Panc1 (cell line): Measurements from ENCODE around the gene VPS52. TPM values are rescaled to one million over a fixed set of nuclear protein-coding genes. Genes with fewer than 3 reads are reported as not detected.
A peak's percentile ranks its signal among the peaks of the same experiment; 100 is the strongest.

ENCODE experiments used
- ATAC-seq: fragments of 200-7000 bp; cut with Tn5 transposase; 2 replicates; pipeline ENCODE4 v1.9.1; 2020; ENCODE audit warnings: mild to moderate bottlenecking, moderate library complexity
- BruUV-seq: library from RNA; stranded (reverse); fragments of 400-500 nt; replicated peaks from 2 replicates; lab custom pipeline; 2021; lab: Mats Ljungman, UMichigan
- CTCF ChIA-PET: fragments of 300-600 bp; sonication (Branson Sonifier 250); formaldehyde crosslinking; loops from one replicate; lab custom pipeline; 2022; ENCODE audit warnings: antibody characterized with exemption; lab: Charles Lee
- POLR2A ChIA-PET: fragments of 300-600 bp; sonication (Branson Sonifier 250); formaldehyde crosslinking; loops from one replicate; lab custom pipeline; 2022; ENCODE audit warnings: antibody characterized with exemption; lab: Charles Lee
- DNase-seq: peaks from one replicate; pipeline ENCODE4 v3.0.0-alpha.2; 2010; ENCODE audit warnings: low read depth, low spot score
- H3K27ac ChIP-seq: 2 replicates; pipeline ENCODE4 v1.5.1; 2011; ENCODE audit warnings: mild to moderate bottlenecking, low read length, inconsistent platforms
- H3K27me3 ChIP-seq: fragments of 200-500 bp; sonication (Bioruptor generic); 2 replicates; pipeline ENCODE4 v1.6.0; 2014; ENCODE audit warnings: low read length, inconsistent platforms; ENCODE audit not compliant: control insufficient read depth, insufficient read depth
- H3K36me3 ChIP-seq: fragments of 200-500 bp; sonication (Bioruptor generic); 2 replicates; pipeline ENCODE4 v1.5.1; 2014; ENCODE audit warnings: inconsistent platforms, mild to moderate bottlenecking, low read length, moderate library complexity; ENCODE audit not compliant: control insufficient read depth, insufficient read depth
- H3K4me1 ChIP-seq: 2 replicates; pipeline ENCODE4 v1.5.1; 2011; ENCODE audit warnings: inconsistent platforms, mild to moderate bottlenecking, low read length, moderate library complexity; ENCODE audit not compliant: control insufficient read depth, insufficient read depth
- H3K4me3 ChIP-seq, 2 experiments: 2 replicates each; pipeline ENCODE4 v1.5.1; 2011 to 2012; ENCODE audit warnings: low read depth in 2 of 2, low read length in 2 of 2, mild to moderate bottlenecking in 2 of 2, inconsistent platforms in 1 of 2, moderate library complexity in 1 of 2
- H3K9me3 ChIP-seq: fragments of 200-500 bp; sonication (Bioruptor generic); 2 replicates; pipeline ENCODE4 v1.5.1; 2014; ENCODE audit warnings: low read depth, mild to moderate bottlenecking, inconsistent platforms, low read length, moderate library complexity; ENCODE audit not compliant: control insufficient read depth, insufficient read depth
- CTCF ChIP-seq: fragments of 450-650 bp; IDR thresholded peaks from 2 replicates; pipeline ENCODE4 v1.5.1; 2017; ENCODE audit warnings: mild to moderate bottlenecking
- POLR2AphosphoS5 ChIP-seq: IDR thresholded peaks from 2 replicates; pipeline ENCODE4 v1.6.1; 2012; ENCODE audit warnings: mild to moderate bottlenecking, low read depth, low read length, moderate library complexity
- SIN3A ChIP-seq: IDR thresholded peaks from 2 replicates; pipeline ENCODE4 v1.6.1; 2012; ENCODE audit warnings: low read depth, mild to moderate bottlenecking, low read length, moderate library complexity, borderline replicate concordance; ENCODE audit not compliant: insufficient read depth
- TCF7L2 ChIP-seq: IDR thresholded peaks from 2 replicates; pipeline ENCODE4 v1.6.1; 2011; ENCODE audit warnings: mild to moderate bottlenecking, low read depth, low read length, inconsistent platforms
- in situ Hi-C: cut with HindIII; loops from 2 replicates; pipeline ENCODE4 v1.10.0; 2016; ENCODE audit warnings: low sequenced_read_pairs, low pct_unique_long_range_greater_than_20kb
- intact Hi-C: fragments of 100-400 bp; cut with micrococcal nuclease; formaldehyde crosslinking; loops from one replicate; pipeline ENCODE4 v1.10.0; 2022; ENCODE audit not compliant: unreplicated experiment
- total RNA-seq: library from RNA; stranded (reverse); gene quantifications from one replicate; pipeline ENCODE4 v1.2.1, GENCODE V29; 2021; ENCODE audit not compliant: unreplicated experiment
- TF ChIP-seq, protein P1 (sequence below), 2 experiments: IDR thresholded peaks; 2 replicates each; pipeline ENCODE4 v1.6.1; 2011 to 2012; ENCODE audit warnings: low read depth in 2 of 2, control low read depth in 1 of 2, low read length in 1 of 2, mild to moderate bottlenecking in 1 of 2, moderate library complexity in 1 of 2; ENCODE audit not compliant: insufficient read depth in 1 of 2

Gene VPS52
- total RNA-seq, 1 experiment from 2014 or later, result 77.7 TPM

DNA sequence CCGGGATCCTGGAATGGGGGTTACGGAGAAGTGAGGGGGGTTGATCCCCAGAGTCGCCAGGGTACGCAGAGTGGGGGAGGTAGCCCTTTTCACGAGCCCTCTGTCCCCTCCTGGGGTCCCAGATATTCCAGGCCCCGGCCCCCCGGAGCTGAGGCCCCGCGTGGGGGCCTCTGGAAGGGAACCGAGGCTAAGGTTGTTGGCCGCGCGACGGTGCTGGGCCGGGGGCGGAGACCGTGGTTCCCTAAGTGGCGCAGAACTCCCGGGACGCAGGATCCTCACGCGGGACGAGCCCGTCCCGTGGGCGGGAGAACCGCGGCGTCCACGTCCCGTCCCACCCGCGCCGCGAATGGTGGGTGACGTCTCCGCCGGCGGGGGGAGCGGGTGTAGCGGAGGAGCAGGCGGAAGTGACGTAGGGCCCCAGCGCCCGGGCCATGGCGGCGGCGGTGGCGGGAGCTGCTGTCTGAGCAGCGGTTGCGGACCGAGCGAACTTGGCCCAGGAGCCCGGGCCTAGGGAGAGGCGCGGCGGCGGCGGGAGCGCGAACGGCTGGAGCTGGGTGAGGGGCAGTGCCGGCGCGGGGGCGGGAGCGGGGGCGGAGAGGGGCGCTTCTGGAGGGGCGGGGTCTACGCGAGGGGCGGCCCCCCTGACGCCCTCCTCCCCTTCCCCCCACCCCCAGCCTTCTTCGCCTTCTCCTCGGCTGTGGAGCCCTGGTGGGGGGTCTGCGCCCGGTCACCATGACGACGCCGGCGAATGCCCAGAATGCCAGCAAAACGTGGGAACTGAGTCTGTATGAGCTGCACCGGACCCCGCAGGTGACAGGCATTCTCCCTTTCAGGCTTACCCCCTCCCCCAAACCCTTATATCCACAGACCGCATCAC lies 63.3 kb downstream of the VPS52 start, which contains the start of gene RING1:
RING1 (plus strand) TSS at position 410 of the 877 bp plus-strand sequence; CDS start at position 733, 323 bp downstream.
- POLR2A ChIA-PET, result interaction anchor here (0.5 to 1.4 kb wide), 3 partner anchors 10 to 236 kb away, joined by 3 to 9 read pairs (median 6); no protein-coding TSS in a partner anchor
- intact Hi-C loops (no loop called here), in situ Hi-C loops (no loop called here)
- H3K27me3 ChIP-seq, result no peaks in the 10 kb centered on the region
- BruUV-seq, result no TSS peak
- no peak for TF ChIP-seq TCF7L2
- no peak for TF ChIP-seq CTCF
- peak; percentile 93; the same call in 1 of the 2 replicates for TF ChIP-seq SIN3A
- TF ChIP-seq POLR2AphosphoS5, result peak; percentile 67
- TF ChIP-seq, protein P1, sequence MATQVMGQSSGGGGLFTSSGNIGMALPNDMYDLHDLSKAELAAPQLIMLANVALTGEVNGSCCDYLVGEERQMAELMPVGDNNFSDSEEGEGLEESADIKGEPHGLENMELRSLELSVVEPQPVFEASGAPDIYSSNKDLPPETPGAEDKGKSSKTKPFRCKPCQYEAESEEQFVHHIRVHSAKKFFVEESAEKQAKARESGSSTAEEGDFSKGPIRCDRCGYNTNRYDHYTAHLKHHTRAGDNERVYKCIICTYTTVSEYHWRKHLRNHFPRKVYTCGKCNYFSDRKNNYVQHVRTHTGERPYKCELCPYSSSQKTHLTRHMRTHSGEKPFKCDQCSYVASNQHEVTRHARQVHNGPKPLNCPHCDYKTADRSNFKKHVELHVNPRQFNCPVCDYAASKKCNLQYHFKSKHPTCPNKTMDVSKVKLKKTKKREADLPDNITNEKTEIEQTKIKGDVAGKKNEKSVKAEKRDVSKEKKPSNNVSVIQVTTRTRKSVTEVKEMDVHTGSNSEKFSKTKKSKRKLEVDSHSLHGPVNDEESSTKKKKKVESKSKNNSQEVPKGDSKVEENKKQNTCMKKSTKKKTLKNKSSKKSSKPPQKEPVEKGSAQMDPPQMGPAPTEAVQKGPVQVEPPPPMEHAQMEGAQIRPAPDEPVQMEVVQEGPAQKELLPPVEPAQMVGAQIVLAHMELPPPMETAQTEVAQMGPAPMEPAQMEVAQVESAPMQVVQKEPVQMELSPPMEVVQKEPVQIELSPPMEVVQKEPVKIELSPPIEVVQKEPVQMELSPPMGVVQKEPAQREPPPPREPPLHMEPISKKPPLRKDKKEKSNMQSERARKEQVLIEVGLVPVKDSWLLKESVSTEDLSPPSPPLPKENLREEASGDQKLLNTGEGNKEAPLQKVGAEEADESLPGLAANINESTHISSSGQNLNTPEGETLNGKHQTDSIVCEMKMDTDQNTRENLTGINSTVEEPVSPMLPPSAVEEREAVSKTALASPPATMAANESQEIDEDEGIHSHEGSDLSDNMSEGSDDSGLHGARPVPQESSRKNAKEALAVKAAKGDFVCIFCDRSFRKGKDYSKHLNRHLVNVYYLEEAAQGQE (IDR thresholded peaks at IDR 0.05; ENCODE audit: insufficient read depth in 1 of 2, low read depth in 2 of 2, low read length in 1 of 2), result 0 out of 4 replicates have a peak, but pooled peaks of 1 of the 2 experiments have one; percentile 57
- H3K27ac ChIP-seq, result peak within 1 kb of the TSS; percentile 95
- no peaks in the 10 kb centered on the region for H3K9me3 ChIP-seq
- CTCF ChIA-PET, result interaction anchor here (0.7 kb wide), 1 partner anchor 30 kb away, joined by 3 read pairs; no protein-coding TSS in a partner anchor
- H3K4me1 ChIP-seq, result peaks cover 39% of the 10 kb centered on the region
- H3K36me3 ChIP-seq, result no peaks in the 10 kb centered on the region; the same call in 1 of the 2 replicates
- peak within 1 kb of the TSS; percentile 84 to 92 for H3K4me3 ChIP-seq
- peak; percentile 69 for ATAC-seq
- DNase-seq, result no peak

- in situ Hi-C loops, result no loop called here
- Histone ChIP-seq H3K27ac (peak overlapping the region; percentile 95), H3K4me3 (peak overlapping the region; percentile 84 to 92), H3K4me1 (peaks cover 41% of the 10 kb centered on the region), H3K27me3 (no peaks in the 10 kb centered on the region), H3K9me3 (no peaks in the 10 kb centered on the region), H3K36me3 (peaks cover 4% of the 10 kb centered on the region)
- CTCF ChIA-PET, result no interaction called here
- TF ChIP-seq SIN3A, result no peak
- TF ChIP-seq CTCF, result no peak
- no peak for TF ChIP-seq TCF7L2
- TF ChIP-seq, protein P1 (IDR thresholded peaks at IDR 0.05; ENCODE audit: insufficient read depth in 1 of 2, low read depth in 2 of 2, low read length in 1 of 2), result no peak
- no peak for TF ChIP-seq POLR2AphosphoS5
- DNase-seq (no peak), ATAC-seq (peak; percentile 11; the same call in 1 of the 2 replicates)
- intact Hi-C loops, result no loop called here
- POLR2A ChIA-PET, result interaction anchor here (0.6 kb wide), 1 partner anchor 236 kb away, joined by 6 read pairs; no protein-coding TSS in a partner anchor
- TSS peak; percentile 98 for BruUV-seq
Measured at GRCh38 chr6:33207552-33208090, 64.1 kb downstream of the VPS52 start.
